ENCODE results near the gene PRELID2.

DNA sequence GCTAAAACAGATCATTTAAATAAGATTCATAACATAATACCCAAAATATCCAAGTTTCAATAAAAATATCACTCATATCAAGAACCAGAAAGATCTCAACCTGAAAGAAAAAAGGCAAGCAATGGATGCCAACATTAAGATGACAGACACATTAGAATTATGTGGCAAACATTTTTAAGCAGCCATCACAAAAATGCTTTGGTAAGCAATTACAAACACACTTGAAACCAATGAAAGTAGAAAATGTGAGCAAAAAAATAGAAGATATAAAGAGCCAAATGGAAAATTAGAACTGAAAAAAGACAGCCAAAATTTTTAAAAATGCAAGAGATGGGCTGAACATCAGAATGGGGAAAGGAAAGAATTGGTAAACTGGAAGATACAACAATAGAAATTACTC lies 96.9 kb downstream of the PRELID2 start:
- TF ChIP-seq, protein P1, sequence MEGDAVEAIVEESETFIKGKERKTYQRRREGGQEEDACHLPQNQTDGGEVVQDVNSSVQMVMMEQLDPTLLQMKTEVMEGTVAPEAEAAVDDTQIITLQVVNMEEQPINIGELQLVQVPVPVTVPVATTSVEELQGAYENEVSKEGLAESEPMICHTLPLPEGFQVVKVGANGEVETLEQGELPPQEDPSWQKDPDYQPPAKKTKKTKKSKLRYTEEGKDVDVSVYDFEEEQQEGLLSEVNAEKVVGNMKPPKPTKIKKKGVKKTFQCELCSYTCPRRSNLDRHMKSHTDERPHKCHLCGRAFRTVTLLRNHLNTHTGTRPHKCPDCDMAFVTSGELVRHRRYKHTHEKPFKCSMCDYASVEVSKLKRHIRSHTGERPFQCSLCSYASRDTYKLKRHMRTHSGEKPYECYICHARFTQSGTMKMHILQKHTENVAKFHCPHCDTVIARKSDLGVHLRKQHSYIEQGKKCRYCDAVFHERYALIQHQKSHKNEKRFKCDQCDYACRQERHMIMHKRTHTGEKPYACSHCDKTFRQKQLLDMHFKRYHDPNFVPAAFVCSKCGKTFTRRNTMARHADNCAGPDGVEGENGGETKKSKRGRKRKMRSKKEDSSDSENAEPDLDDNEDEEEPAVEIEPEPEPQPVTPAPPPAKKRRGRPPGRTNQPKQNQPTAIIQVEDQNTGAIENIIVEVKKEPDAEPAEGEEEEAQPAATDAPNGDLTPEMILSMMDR (IDR thresholded peaks at IDR 0.05): no peak
- TF ChIP-seq POLR2AphosphoS5 (IDR thresholded peaks at IDR 0.05) (no peak), POLR2A (IDR thresholded peaks at IDR 0.05) (no peak)

All from upper lobe of left lung (tissue), 4 donors.